Activated B cell treated with CpG ODN at 0.5 μM for 24 hours (primary cell): ENCODE measurements around the gene RANBP9. TPM values are rescaled to one million over a fixed set of nuclear protein-coding genes. Genes with fewer than 3 reads are reported as not detected.

Experiments used
- ATAC-seq: fragments of 200-7000 bp; cut with Tn5 transposase; one replicate; pipeline ENCODE4 v1.10.0; 2021; ENCODE audit warnings: low read depth, mild to moderate bottlenecking, moderate library complexity
- CTCF ChIA-PET: fragments of 350-600 bp; sonication (Branson Sonifier 250); formaldehyde crosslinking; loops from one replicate; lab custom pipeline; 2021; ENCODE audit warnings: antibody characterized with exemption; lab: Charles Lee
- POLR2A ChIA-PET: fragments of 350-600 bp; sonication (Branson Sonifier 250); formaldehyde crosslinking; loops from one replicate; lab custom pipeline; 2021; ENCODE audit warnings: antibody characterized with exemption; lab: Charles Lee
- DNase-seq: peaks from one replicate; pipeline ENCODE4 v3.0.0; 2022
- H3K27ac Mint-ChIP-seq: one replicate; pipeline ENCODE4 v1.8.0; 2020; ENCODE audit warnings: mixed read lengths
- H3K27me3 Mint-ChIP-seq: one replicate; pipeline ENCODE4 v1.8.0; 2021; ENCODE audit warnings: mixed read lengths
- H3K36me3 Mint-ChIP-seq: one replicate; pipeline ENCODE4 v1.8.0; 2021; ENCODE audit warnings: low read depth, mixed read lengths
- H3K4me1 Mint-ChIP-seq: one replicate; pipeline ENCODE4 v1.8.0; 2021; ENCODE audit warnings: mixed read lengths
- H3K4me3 Mint-ChIP-seq: one replicate; pipeline ENCODE4 v1.8.0; 2020; ENCODE audit warnings: mild to moderate bottlenecking, mixed read lengths
- H3K9me3 Mint-ChIP-seq: one replicate; pipeline ENCODE4 v1.8.0; 2020; ENCODE audit warnings: mixed read lengths
- CTCF ChIP-seq: fragments of 200-600 bp; IDR thresholded peaks from one replicate; pipeline ENCODE4 v1.8.0; 2022; ENCODE audit warnings: antibody characterized with exemption, mild to moderate bottlenecking
- intact Hi-C: fragments of 100-400 bp; cut with micrococcal nuclease; formaldehyde crosslinking; loops from one replicate; pipeline ENCODE4 v1.15.1; 2024
- total RNA-seq: library from RNA; stranded (reverse); gene quantifications from 2 replicates; pipeline ENCODE4 v1.2.3, GENCODE V29; 2022

RANBP9 gene
- total RNA-seq, 1 donor from 2014 or later = 34.7 TPM

GRCh38 chr6:13688692-13689196 is 22.9 kb downstream of the RANBP9 start:
- ATAC-seq = no peak

GRCh38 chr6:13687917-13688351 is 23.7 kb downstream of the RANBP9 start:
- intact Hi-C loops = no loop called here
- CTCF ChIA-PET = interaction anchor here (0.5 kb wide), 1 partner anchor 110 kb away, joined by 4 read pairs; no protein-coding TSS in a partner anchor
- no peak for DNase-seq
- TF ChIP-seq CTCF = no peak
- no peak for ATAC-seq
- Mint-ChIP-seq H3K27me3 (no peaks in the 10 kb centered on the region), H3K9me3 (no peaks in the 10 kb centered on the region), H3K27ac (no peak overlapping the region), H3K36me3 (peaks cover 59% of the 10 kb centered on the region), H3K4me3 (no peak overlapping the region), H3K4me1 (peaks cover 49% of the 10 kb centered on the region)
- POLR2A ChIA-PET = interaction anchor here (1.0 kb wide), 1 partner anchor 14 kb away, joined by 3 read pairs; no protein-coding TSS in a partner anchor

More at GRCh38 chr6:13688692-13689196, 22.9 kb downstream of the RANBP9 start:
- no peaks in the 10 kb centered on the region for H3K27me3 Mint-ChIP-seq
- H3K36me3 Mint-ChIP-seq = peaks cover 65% of the 10 kb centered on the region
- H3K4me3 Mint-ChIP-seq = no peak overlapping the region
- no peak for TF ChIP-seq CTCF
- peaks cover 49% of the 10 kb centered on the region for H3K4me1 Mint-ChIP-seq
- no peak overlapping the region for H3K27ac Mint-ChIP-seq
- no peaks in the 10 kb centered on the region for H3K9me3 Mint-ChIP-seq
- DNase-seq = no peak
- POLR2A ChIA-PET = no interaction called here
- CTCF ChIA-PET = no interaction called here
- intact Hi-C loops = no loop called here

GRCh38 chr6:13684855-13685254 is 26.8 kb downstream of the RANBP9 start:
- DNase-seq (no peak), ATAC-seq (no peak)
- no peak for TF ChIP-seq CTCF
- ChIA-PET POLR2A (no interaction called here), CTCF (no interaction called here)
- Mint-ChIP-seq H3K4me1 (peaks cover 57% of the 10 kb centered on the region), H3K27ac (no peak overlapping the region), H3K9me3 (peaks cover 3% of the 10 kb centered on the region), H3K4me3 (no peak overlapping the region), H3K36me3 (peaks cover 50% of the 10 kb centered on the region), H3K27me3 (no peaks in the 10 kb centered on the region)
- intact Hi-C loops = no loop called here

- Mint-ChIP-seq H3K4me3 (no peak overlapping the region), H3K27me3 (no peaks in the 10 kb centered on the region), H3K9me3 (peaks cover 3% of the 10 kb centered on the region), H3K36me3 (peaks cover 42% of the 10 kb centered on the region), H3K27ac (no peak overlapping the region), H3K4me1 (peaks cover 42% of the 10 kb centered on the region)
- POLR2A ChIA-PET = no interaction called here
- no peak for TF ChIP-seq CTCF
- CTCF ChIA-PET = no interaction called here
- intact Hi-C loops = loop anchor here (2.0 kb wide), 1 partner anchor 14 kb away; no protein-coding TSS in a partner anchor
- DNase-seq = no peak
- ATAC-seq = no peak
Measured at GRCh38 chr6:13683038-13683437, 28.6 kb downstream of the RANBP9 start.

GRCh38 chr6:13682346-13682745 is 29.3 kb downstream of the RANBP9 start:
- POLR2A ChIA-PET = no interaction called here
- H3K27ac Mint-ChIP-seq = no peak overlapping the region

More at GRCh38 chr6:13682346-13682745, 29.3 kb downstream of the RANBP9 start:
- CTCF ChIA-PET = no interaction called here
- peaks cover 35% of the 10 kb centered on the region for H3K36me3 Mint-ChIP-seq
- no peak for TF ChIP-seq CTCF
- no peaks in the 10 kb centered on the region for H3K27me3 Mint-ChIP-seq
- H3K9me3 Mint-ChIP-seq = peaks cover 3% of the 10 kb centered on the region
- no peak overlapping the region for H3K4me3 Mint-ChIP-seq
- intact Hi-C loops = loop anchor here (2.0 kb wide), 1 partner anchor 14 kb away; no protein-coding TSS in a partner anchor
- no peak for ATAC-seq
- H3K4me1 Mint-ChIP-seq = peaks cover 35% of the 10 kb centered on the region
- no peak for DNase-seq
